Measurements from ENCODE around the gene SYNGAP1. TPM values are rescaled to one million over a fixed set of nuclear protein-coding genes. Genes with fewer than 3 reads are reported as not detected.

Gene SYNGAP1
- total RNA-seq, 3 donors from 2014 or later, result 6.1 to 12.5 (median 10.7) TPM

- DNase-seq (ENCODE audit: low spot score in 2 of 2), result no peak
- Histone ChIP-seq H3K4me1 (peaks cover 3 to 11% of the 10 kb centered on the region in 2 donors), H3K27ac (no peak overlapping the region), H3K36me3 (no peaks in the 10 kb centered on the region), H3K27me3 (no peaks in the 10 kb centered on the region), H3K4me3 (no peak overlapping the region), H3K9me3 (no peaks in the 10 kb centered on the region)
- intact Hi-C loops (cut with DNase I; ENCODE audit: low total_unique reads), result no loop called here
- TF ChIP-seq POLR2AphosphoS5 (IDR thresholded peaks at IDR 0.05) (no peak), POLR2A (IDR thresholded peaks at IDR 0.05) (no peak), CTCF (IDR thresholded peaks at IDR 0.05) (no peak)
Measured at GRCh38 chr6:33431880-33432541, 12.1 kb downstream of the SYNGAP1 start.

GRCh38 chr6:33432546-33432945, 12.7 kb downstream of the SYNGAP1 start:
- H3K27me3 ChIP-seq, result no peaks in the 10 kb centered on the region
- peaks cover 0 to 11% of the 10 kb centered on the region in 2 donors for H3K4me1 ChIP-seq
- no peaks in the 10 kb centered on the region for H3K9me3 ChIP-seq
- H3K27ac ChIP-seq, result no peak overlapping the region
- DNase-seq (ENCODE audit: low spot score in 2 of 2), result no peak
- TF ChIP-seq POLR2A (IDR thresholded peaks at IDR 0.05) (no peak), POLR2AphosphoS5 (IDR thresholded peaks at IDR 0.05) (no peak), CTCF (IDR thresholded peaks at IDR 0.05) (no peak)
- no peak overlapping the region for H3K4me3 ChIP-seq
- intact Hi-C loops (cut with DNase I; ENCODE audit: low total_unique reads), result no loop called here
- H3K36me3 ChIP-seq, result no peaks in the 10 kb centered on the region

GRCh38 chr6:33433001-33433543, 13.2 kb downstream of the SYNGAP1 start:
- H3K27ac ChIP-seq, result no peak overlapping the region
- no peak overlapping the region for H3K4me3 ChIP-seq
- no peaks in the 10 kb centered on the region for H3K9me3 ChIP-seq
- H3K27me3 ChIP-seq, result no peaks in the 10 kb centered on the region
- DNase-seq (ENCODE audit: low spot score in 2 of 2), result no peak
- H3K36me3 ChIP-seq, result no peaks in the 10 kb centered on the region
- no peak for TF ChIP-seq POLR2A (IDR thresholded peaks at IDR 0.05)
- TF ChIP-seq POLR2AphosphoS5 (IDR thresholded peaks at IDR 0.05), result no peak
- no peak for TF ChIP-seq CTCF (IDR thresholded peaks at IDR 0.05)
- peaks cover 0 to 11% of the 10 kb centered on the region in 2 donors for H3K4me1 ChIP-seq
- intact Hi-C loops (cut with DNase I; ENCODE audit: low total_unique reads), result no loop called here

GRCh38 chr6:33433544-33434191, 13.8 kb downstream of the SYNGAP1 start:
- peaks cover 0 to 6% of the 10 kb centered on the region in 2 donors for H3K4me1 ChIP-seq
- DNase-seq (ENCODE audit: low spot score in 2 of 2), result no peak
- no peaks in the 10 kb centered on the region for H3K27me3 ChIP-seq
- intact Hi-C loops (cut with DNase I; ENCODE audit: low total_unique reads), result no loop called here
- H3K9me3 ChIP-seq, result no peaks in the 10 kb centered on the region
- no peak overlapping the region for H3K27ac ChIP-seq
- H3K4me3 ChIP-seq, result no peak overlapping the region
- TF ChIP-seq CTCF (IDR thresholded peaks at IDR 0.05) (no peak), POLR2AphosphoS5 (IDR thresholded peaks at IDR 0.05) (no peak), POLR2A (IDR thresholded peaks at IDR 0.05) (no peak)
- no peaks in the 10 kb centered on the region for H3K36me3 ChIP-seq

GRCh38 chr6:33434961-33435360, 15.1 kb downstream of the SYNGAP1 start:
- Histone ChIP-seq H3K4me1 (peaks cover 0 to 5% of the 10 kb centered on the region in 2 donors), H3K36me3 (no peaks in the 10 kb centered on the region), H3K27me3 (no peaks in the 10 kb centered on the region), H3K27ac (no peak overlapping the region), H3K4me3 (no peak overlapping the region), H3K9me3 (no peaks in the 10 kb centered on the region)
- DNase-seq (ENCODE audit: low spot score in 2 of 2), result no peak
- intact Hi-C loops (cut with DNase I; ENCODE audit: low total_unique reads), result no loop called here
- TF ChIP-seq POLR2A (IDR thresholded peaks at IDR 0.05) (no peak), POLR2AphosphoS5 (IDR thresholded peaks at IDR 0.05) (no peak), CTCF (IDR thresholded peaks at IDR 0.05) (no peak)

Measured in breast epithelium (tissue), 4 donors.